H1 (cell line): ENCODE measurements around the gene CPLX1.

Experiments
- CTCF ChIP-seq, 3 experiments: IDR thresholded peaks; 1 replicate in 2 of 3; 2 replicates in 1 of 3; pipeline versions ENCODE4 v1.5.1 to v1.6.1; 2011; ENCODE audit warnings: low read length in 3 of 3, mild to moderate bottlenecking in 3 of 3, inconsistent platforms in 2 of 3, low read depth in 1 of 3, moderate library complexity in 1 of 3; ENCODE audit not compliant: insufficient read depth in 1 of 3; ENCODE audit errors: control extremely low read depth in 1 of 3
- POLR2A ChIP-seq, 2 experiments: IDR thresholded peaks; 1 replicate in 1 of 2; 2 replicates in 1 of 2; pipeline ENCODE4 v1.6.1; 2011; ENCODE audit warnings: low read depth in 2 of 2, low read length in 2 of 2, mild to moderate bottlenecking in 2 of 2; ENCODE audit errors: control extremely low read depth in 1 of 2
- SP1 ChIP-seq: IDR thresholded peaks from 2 replicates; pipeline ENCODE4 v1.6.1; 2011; ENCODE audit warnings: low read depth, low read length
- TCF12 ChIP-seq: IDR thresholded peaks from 2 replicates; pipeline ENCODE4 v1.6.1; 2011; ENCODE audit warnings: low read depth, mild to moderate bottlenecking, low read length

DNA sequence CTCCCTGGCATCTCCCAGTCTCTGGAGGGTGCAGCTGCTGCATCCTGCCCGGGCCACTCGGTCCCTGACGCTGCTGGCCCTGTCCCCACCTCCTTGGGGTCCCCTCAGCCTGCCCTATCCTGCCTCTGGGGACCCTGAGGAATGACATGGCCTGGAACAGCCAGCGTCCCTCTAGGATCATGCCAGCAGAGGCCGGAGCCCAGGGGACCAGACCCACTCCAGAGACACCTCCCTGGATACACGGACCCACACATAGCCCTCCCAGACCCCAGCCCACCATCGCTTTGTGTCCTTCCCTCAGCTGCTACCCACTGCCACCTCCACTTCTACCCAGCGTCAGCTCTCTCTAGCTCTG lies 35.5 kb downstream of the CPLX1 start:
- TF ChIP-seq SP1 (no peak), CTCF (IDR thresholded peaks at IDR 0.05; ENCODE audit: control extremely low read depth in 1 of 3, insufficient read depth in 1 of 3, low read depth in 1 of 3, low read length in 3 of 3) (no peak), TCF12 (no peak), POLR2A (IDR thresholded peaks at IDR 0.05; ENCODE audit: control extremely low read depth in 1 of 2, low read depth in 2 of 2, low read length in 2 of 2) (no peak)
